HG03280 (cell line): ENCODE measurements around the gene RSAD1.

Source experiments
- ATAC-seq: cut with Tn5 transposase; IDR thresholded peaks from one replicate; pipeline ENCODE4 v1.9.1; 2021; ENCODE audit warnings: mild to moderate bottlenecking, moderate library complexity; ENCODE audit not compliant: unreplicated experiment

The RSAD1 gene

DNA sequence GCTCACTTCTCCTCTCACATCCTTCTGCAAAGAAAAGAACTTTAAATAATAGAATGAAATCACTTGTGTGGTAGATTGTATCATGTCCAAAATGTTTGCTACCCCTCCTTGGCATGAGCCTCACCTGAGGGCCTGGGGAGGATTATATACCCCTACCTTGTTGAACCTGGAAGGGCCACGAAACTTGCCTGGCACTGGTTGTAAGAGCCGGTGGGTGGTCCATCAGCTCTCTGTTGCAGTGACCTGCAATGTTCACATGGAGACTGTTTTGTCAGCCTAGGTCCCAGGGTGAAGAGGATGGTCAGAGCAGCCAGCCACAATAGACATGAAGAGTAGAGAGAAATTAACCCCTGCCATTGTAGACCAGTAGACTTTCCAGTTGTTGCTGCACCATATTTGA lies 10.2 kb downstream of the RSAD1 start:
- no peak for ATAC-seq

DNA sequence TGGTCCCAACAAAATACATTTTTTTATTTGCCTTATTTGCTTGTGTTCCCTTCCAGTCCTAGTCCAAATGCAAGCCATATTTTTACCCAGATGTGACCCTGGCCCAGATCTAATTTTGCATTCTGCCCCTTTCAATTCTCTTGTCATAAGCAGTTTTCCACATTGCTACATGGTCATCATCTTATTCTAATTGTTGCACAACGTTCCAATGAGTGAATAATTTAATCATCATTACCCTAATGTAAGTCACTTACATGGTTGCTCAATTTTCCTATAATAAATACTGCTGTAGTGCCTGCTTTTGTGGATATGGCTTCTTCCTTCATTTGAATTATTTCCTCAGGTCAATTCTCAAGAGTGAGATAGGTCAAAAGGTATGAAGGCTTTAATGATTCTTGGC lies 12.8 kb downstream of the RSAD1 start:
- no peak for ATAC-seq

DNA sequence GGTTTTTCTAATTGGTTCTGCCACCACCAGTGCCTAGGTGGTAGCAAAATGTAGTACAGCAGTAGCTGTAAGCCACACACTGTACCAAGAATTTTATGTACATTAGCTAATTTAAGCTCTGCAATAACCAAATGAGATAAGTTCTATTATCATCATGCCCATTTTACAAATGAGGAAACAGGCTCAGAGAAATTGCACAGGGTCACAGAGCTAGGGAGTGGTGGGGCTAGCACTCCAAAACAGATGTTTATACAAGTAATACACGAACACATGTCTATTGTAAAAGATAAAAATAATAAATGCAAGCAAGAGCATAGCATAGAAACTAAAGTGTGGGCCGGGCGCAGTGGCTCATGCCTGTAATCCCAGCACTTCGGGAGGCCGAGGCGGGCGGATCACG lies 13.6 kb downstream of the RSAD1 start:
- no peak for ATAC-seq

DNA sequence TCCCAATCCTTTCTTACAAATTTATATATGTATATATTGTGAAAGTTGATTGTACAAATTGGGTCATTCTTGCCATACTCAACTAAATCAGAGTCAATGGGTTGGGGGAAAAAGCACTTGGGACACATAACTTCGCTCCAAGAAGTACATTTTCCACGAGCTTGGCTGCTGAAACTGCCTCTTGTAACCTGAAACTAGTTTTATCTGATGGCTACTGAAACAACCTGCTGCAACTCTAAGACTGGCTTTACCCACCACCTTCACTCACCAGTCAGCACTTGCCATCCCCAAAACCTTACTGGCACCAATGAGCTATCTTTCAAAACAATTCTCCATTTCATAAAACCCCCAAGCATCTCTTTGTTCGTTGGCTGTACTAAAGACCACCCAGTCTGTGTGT lies 15.1 kb downstream of the RSAD1 start:
- no peak for ATAC-seq

DNA sequence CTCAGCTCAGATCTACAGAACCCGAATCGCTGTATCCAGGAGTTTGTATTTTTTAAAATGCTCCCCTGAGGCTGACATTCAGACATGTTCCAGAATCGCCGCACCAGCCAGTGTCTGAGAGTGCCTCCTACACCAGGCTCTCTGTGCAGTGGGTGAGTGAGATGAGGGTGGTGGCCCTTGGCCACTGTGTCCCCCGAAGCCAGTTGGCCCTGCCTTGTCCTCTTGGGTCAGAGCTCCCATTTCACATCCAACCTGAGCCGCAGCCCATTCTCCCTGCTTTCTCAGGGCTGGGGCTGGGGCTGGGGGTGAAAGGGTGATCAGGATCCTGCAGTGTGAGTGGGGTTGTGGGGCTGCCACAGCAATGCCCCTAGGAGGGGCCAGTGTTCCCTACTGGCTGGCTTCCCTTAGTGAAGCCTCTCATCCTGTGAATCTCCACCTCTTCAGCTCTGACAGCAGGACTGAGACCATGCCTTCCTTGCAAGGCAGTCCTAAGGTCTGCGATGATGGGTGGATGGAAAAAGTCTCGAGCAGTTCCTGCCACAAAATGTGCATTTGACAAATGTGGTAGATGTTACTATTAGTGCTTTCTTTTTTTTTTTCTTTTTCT lies 16.7 kb downstream of the RSAD1 start:
- ATAC-seq = no peak

DNA sequence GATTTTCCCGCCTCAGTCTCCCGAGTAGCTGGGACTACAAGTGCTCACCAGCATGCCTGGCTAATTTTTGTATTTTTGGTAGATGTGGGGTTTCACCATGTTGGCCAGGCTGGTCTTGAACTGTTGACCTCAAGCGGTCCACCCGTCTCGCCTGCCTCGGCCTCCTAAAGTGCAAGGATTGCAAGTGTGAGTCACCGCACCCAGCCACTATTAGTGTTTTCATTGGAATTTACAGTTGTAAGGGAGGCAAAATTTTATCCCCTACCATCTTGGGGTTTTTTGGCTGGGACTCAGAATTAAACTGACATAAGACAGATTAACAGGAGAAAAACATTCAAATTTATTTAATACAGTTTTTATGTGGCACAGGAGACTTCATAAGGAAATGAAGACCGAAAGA lies 17.3 kb downstream of the RSAD1 start:
- ATAC-seq = no peak

DNA sequence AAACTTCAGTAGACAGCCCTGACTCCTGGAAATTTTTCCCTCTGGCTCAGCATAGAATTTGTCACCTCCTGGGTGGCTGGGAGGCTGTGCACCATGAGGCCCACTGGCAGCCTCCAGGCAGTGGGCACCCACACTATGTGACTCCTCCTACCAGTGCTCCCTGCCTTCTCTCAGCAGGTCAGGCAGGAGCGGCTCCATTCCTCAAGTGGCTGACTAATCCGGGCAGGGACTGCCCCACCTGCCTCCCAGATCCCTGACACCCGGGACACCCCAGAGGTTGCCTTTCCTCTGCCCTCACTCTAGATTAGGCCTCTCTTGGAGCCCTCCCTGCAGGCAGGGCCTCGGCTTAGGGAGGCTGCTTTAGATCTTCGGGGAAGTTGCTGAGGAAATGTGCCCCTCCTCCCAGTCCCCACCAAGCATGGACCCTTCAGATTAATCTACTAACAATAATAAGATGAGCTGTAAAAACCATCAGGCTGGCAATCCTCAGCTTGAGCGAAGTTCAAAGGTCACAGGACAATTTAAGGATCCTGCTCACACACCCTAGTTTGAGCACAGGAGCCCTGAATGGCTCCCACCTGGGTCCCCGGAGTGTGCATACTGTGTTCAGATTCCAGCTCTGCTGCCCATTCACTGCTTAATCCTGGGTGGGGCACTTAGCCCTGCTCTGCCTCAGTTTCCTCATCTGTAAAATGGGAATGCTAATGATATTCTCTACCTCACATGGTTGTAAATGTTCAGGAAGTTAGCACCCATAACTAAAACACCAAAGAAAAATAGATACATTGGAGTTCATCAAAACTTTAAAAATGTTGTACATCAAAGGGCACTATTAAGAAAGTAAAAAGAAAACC lies 19.6 kb downstream of the RSAD1 start:
- no peak for ATAC-seq

DNA sequence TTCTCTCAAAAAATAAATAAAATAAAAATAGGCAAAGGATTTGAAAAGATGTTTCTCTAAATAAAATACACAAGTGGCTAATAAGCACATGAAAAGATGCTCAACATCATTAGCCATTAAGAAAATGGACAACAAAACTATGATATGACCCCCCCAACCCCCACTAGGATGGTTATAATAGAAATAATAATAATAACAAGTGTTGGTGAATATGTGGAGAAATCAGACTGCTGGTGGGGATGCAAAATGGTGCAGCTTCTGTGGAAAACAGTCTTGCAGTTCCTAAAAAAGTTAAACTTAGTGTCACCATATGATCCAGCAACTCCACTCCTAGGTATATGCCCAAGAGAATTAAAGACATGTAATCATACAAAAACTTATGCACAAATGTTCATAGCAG lies 20.6 kb downstream of the RSAD1 start:
- ATAC-seq = no peak

DNA sequence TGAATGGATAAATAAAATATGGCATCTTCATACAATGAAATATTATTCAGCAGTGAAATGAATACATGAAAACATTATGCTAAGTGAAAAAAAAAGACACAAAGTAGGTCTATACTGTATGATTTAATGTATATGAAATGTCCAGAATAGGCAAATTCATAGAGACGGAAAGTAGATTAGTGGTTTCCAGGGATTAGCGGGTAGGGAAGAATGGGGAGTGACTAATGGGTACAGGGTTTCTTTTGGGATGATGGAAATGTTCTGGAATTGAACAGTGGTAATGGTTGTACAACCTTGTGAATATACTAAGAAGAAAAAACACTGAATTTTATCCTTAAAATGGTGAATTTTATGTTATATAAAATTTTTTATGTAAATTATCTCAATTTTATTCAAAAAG lies 21.1 kb downstream of the RSAD1 start:
- no peak for ATAC-seq

DNA sequence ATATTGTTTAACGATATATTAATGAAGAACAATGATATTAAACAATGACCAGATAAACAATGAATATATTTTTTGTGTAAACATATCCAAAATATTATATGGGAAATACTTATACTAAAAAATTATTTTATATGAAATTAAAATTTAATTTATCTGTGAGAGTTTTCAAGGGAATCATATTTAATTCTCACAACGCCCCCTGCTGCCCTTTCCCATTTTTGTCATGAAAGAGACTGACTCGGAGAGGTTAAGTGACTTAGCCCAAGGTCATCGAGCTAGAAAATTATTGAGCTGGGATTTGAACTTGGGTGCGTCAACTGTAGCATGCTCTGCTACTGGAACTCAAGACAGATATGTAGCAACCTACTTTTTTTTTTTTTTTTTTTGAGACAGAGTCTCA lies 22.4 kb downstream of the RSAD1 start:
- no peak for ATAC-seq

DNA sequence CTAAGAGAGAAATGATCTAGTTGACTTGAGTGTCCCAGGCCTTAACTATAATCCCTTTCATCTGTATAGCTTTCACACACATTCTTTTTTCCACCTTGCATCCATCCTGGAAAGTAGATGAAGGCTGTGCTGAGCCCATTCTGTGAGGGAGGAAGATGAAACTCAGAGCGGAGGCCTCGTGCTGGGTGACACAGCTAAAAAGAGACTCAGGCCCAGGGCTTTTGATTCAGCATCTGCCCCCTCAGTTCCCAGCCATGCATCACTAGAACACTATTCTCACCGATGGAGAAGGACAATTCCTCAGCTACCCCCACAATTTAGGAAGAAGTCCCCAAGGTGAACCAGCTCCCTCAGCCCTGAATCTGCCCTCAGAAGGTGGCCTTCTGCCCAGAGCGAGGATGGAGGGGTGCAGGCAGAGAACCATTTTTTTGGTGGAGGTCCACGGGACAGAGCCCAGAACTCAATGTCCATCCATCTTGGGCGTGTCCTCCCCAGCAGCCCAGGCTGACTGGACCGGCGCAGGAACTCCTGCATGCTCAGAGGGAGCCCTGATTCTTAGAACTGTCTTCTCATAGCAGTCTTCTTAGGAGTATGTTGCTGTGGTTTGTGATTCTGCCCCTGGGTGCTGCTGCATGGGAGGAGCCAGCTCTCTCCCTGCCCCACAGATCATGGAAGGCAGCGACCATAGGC lies 23.8 kb downstream of the RSAD1 start:
- no peak for ATAC-seq

DNA sequence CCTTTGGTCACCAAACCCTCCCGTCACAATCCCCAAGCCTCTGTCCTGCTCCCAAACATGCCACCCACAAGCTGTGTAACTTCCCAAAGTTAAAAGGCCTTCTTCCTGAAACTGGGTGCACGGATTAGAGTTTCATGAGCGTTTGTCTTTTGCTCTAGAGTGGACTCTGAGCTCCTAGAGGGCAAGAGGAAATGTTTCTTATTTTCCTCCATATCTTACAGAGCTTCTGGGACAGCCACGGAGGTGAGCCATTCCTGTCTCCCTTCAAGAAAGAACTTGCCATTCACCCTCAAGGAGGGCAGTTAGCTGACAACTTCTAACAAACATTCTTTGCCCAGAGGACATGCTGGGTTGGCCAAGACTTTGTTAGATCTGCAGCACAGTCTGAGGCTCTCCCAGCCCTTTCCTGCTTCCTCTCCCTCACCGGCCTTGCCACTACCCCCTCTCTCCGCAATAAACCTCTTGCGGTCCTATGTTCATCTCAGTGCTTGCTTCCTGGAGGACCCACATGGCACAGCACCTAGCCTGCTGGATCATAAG lies 27.0 kb downstream of the RSAD1 start:
- ATAC-seq = no peak

DNA sequence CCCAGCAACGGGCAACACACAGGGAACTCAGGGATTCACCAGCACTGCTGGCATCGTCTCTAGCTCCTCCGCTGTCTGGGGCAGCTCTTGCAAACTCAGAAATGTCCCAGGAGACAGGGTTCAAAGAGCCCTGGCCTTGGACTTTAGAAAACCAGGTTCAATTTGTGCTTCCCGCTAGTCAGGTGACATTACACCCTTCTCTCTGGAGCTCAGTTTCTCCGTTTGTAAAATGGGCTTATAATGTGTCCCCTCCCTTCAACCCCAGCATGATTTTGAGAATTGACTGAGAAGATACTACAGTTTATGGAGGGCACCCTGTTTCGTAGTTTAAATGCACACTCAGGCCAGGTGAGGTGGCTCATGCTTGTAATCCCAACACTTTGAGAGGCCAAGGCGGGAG lies 27.6 kb downstream of the RSAD1 start:
- ATAC-seq = no peak

DNA sequence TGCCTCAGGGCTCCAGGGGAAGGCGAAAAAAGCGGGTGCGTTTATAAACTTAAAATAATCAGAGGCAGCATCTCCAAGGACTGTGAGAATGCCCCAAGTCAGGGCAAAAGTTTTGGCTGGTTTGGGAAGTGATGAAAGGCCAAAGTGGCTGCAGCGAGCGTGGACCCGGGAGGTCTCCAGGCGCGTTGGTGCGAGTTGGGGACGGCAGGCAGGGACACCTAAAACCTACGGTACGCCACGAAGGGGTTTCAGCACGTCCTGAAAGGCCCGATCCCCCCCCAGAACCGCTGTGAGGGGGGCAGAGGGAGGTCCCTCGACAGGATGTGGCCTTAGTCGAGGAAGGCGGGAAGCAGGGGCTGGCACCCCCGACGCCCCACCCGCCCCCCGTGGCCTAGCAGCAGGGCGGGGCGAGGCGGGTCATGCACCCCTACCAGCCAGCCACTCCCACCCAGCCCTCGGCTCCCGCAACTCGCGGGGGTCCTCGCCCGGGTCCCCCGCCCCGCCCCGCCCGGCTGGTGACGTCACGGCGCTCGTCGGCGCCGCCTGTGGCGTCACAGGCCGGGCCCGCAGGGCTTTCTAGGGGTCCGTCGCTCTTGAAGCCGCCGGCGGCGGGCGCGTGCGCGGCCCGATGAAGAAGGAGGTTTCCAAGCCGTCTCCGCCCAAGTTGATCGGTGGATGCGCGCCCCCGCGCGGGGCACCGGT lies 29.4 kb downstream of the RSAD1 start, which contains the start of gene MYCBPAP:
Gene MYCBPAP, plus strand, starts transcription at position 569 of the 702 bp plus-strand sequence. CDS start 236 bp downstream, outside the sequence.
- ATAC-seq = peak; percentile 41

DNA sequence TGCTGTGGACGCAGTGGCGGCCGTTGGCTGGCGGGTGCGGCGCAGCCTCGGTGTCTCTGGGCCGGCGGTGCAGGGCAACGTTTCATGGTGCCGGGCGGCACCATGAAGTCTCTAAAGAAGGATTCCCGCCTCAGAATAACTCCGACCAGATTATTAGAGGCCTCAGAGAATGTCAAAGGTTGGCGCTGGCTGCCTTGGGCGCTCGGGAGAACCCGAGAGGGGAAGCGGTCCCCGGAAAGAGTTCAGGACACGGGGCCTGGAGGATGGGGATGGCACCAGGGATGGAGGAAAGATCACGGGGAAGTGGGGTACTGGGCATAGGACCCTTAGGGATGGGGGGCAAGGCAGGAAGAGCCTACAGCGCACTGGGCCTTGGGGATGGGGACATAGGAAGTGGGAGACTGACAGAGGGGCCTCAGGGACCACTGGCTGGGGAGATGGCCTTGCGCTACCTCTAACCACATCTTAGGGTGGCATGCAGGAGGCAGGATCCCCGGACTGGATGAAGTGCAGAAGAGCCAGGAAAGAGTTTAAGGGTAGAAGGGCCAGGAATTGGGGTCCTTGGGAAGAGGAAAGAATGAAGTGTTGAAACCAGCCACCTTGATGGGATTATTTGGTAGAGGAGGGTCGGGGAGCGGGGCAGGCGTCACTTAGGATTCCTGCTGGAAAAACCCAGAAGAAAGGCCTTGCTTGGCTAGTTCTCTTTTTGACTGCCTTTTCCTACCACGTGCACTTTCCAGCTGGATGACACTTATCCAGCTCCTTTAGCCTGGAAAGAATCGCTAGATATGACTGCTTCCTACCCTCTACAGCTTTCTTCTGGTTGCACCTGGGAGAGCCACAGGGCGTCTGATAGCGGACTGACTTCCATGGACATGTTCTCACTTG lies 30.2 kb downstream of the RSAD1 start:
- ATAC-seq = no peak

DNA sequence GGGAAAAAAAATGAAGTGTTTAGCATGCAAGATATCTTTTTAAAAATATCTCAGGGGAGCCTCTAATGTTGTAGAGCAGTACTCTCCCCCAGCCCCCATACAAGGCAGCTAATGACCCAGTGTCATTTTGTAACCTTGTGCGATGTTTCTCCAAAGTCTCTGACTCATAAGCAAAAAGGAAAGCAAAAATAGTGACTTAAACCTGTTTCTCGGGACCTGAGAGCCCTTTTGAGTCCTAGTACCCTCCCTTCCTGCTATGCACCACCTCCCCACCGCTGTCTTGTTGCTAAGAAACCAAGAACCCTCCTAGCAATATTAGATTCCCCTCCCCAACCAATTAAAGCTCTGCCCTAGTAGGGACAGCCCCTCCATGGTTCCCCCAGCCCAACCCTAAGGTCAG lies 32.4 kb downstream of the RSAD1 start:
- peak; percentile 85 for ATAC-seq

DNA sequence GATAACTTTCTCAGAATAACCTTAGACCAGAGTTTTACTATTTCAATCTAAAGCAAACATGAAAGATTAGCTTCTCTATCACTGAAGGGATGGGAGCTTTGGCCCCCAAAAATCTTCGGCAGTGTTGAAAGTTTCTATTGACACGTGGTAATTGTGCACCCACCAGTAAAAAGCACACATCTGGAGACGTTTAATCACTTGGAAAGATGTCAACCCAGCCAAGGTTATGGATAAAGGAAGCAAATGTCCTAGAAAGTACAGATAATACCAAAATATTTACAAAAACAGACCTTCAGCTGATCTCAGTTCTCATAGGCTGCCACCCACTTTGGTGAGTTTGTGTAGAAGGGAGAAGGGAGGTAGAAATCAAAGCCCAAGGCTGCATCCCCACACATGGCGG lies 34.8 kb downstream of the RSAD1 start:
- ATAC-seq = no peak

DNA sequence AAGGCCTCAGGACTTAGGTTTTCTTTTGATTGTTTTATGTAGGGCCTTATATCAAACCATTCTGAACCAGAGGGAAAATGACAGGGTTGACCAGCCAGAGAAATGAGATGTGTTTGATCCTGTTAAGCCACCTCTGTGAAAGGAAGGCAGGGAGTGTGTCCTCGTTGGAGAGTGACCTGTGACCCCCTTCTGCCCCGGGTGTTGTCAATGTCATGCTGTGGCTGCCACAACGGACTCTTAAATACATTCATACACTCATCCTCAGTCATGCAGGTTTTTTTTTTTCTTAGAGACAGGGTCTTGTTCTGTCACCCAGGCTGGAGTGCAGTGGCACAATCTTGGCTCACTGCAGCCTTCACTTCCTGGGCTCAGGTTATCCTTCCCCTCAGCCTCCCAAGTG lies 35.7 kb downstream of the RSAD1 start:
- no peak for ATAC-seq

DNA sequence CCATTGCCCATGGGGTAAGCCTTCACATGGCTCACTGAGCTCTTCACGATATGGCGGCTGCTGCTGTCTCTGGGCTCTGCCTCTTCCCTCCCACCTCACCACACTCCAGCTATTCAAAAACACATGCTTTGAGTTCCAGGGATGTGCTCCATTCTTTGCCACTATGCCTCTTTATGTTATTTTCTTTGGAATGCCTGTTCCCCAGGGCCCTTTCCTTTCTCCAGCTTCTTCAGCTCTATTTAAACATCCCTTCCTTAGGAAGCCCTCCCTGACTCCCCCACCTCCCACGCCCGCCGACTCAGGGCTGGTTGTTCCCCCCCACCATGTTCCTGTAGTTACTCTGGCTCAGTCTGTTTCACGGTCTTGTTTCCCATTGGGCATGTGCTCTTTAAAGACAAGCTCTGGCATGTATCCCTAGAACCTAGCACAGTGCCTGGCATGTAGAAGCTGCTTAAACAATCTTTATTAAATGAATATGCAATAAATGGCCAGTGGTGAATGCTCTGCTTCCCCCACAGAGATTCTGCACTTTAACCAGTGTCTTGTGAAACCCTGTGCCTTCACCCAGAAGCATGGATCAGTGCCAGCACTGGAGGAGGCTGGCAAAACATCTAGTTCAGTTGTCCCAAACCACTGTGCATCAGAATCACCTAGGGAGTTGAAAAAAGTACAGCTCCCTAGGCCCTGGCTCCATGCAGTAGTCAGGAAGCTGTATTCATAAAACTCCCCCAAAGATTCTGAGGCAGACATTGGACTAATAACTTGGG lies 36.5 kb downstream of the RSAD1 start:
- no peak for ATAC-seq
